Epithelial cell of esophagus (primary cell): ENCODE measurements around the gene TGFB1I1.

ENCODE experiments used
- DNase-seq: peaks from one replicate; pipeline ENCODE4 v3.0.0; 2010; ENCODE audit warnings: low read depth
- H3K4me3 ChIP-seq: 2 replicates; pipeline ENCODE4 v1.5.1; 2011; ENCODE audit warnings: mild to moderate bottlenecking, low read length, control low read depth
- TF ChIP-seq, protein P1 (sequence below): IDR thresholded peaks from 2 replicates; pipeline ENCODE4 v1.5.1; 2011; ENCODE audit warnings: low read depth, mild to moderate bottlenecking, low read length, control low read depth, inconsistent platforms; ENCODE audit not compliant: insufficient read depth; ENCODE audit errors: missing control alignments

TGFB1I1 gene

DNA sequence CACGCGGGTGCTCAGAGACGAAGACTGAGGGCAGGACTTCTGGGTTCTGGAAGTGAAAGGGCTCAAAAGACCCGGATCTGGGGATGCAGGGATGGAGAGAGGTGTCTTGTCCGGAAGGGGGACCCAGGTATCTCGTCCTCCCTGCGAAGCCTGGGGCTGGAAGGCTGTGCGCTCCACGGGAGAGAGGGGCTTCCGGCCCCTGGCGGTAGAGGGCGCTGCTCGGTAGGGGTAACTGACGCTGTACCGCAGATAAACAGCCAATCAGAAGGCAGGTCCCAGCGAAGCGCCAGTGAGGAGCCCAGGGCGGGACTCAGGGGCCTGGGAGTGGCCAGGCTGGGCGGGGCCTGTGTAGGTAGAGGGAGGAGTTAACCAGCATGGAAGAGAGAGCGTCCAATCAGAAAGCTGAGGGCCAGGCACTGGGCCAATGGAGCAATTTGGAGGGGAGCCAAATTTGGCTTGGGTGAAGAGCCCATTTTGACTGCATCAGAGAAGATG, 804 bp downstream of the TGFB1I1 start:
- TF ChIP-seq, protein P1, sequence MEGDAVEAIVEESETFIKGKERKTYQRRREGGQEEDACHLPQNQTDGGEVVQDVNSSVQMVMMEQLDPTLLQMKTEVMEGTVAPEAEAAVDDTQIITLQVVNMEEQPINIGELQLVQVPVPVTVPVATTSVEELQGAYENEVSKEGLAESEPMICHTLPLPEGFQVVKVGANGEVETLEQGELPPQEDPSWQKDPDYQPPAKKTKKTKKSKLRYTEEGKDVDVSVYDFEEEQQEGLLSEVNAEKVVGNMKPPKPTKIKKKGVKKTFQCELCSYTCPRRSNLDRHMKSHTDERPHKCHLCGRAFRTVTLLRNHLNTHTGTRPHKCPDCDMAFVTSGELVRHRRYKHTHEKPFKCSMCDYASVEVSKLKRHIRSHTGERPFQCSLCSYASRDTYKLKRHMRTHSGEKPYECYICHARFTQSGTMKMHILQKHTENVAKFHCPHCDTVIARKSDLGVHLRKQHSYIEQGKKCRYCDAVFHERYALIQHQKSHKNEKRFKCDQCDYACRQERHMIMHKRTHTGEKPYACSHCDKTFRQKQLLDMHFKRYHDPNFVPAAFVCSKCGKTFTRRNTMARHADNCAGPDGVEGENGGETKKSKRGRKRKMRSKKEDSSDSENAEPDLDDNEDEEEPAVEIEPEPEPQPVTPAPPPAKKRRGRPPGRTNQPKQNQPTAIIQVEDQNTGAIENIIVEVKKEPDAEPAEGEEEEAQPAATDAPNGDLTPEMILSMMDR = peak; percentile 67
- DNase-seq = peak; percentile 92
- peak overlapping the region; percentile 61 for H3K4me3 ChIP-seq

DNA sequence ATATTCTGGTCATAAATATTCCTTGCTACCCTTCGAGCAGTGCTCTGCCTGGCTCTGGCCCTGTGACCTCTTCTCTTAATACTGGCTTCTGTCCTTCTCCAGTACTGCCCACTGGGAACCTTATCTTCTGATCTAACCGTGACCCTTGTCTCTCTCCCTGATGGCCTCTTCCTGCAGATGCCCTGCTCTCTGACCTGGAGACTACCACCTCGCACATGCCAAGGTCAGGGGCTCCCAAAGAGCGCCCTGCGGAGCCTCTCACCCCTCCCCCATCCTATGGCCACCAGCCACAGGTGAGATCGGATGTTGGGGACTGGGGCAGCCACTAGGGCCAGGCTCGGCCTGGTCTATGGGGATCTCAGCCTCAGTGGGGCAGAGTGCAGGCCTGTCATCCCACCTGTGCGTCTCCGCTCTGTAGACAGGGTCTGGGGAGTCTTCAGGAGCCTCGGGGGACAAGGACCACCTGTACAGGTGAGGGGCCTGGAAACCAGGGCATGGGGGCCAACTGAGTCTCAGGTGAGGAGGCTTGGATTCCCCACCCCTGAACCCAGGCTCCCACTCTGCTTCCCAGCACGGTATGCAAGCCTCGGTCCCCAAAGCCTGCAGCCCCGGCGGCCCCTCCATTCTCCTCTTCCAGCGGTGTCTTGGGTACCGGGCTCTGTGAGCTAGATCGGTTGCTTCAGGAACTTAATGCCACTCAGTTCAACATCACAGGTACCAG, 1.5 kb downstream of the TGFB1I1 start:
- no peak for DNase-seq
- no peak overlapping the region for H3K4me3 ChIP-seq
- TF ChIP-seq, protein P1 = no peak

DNA sequence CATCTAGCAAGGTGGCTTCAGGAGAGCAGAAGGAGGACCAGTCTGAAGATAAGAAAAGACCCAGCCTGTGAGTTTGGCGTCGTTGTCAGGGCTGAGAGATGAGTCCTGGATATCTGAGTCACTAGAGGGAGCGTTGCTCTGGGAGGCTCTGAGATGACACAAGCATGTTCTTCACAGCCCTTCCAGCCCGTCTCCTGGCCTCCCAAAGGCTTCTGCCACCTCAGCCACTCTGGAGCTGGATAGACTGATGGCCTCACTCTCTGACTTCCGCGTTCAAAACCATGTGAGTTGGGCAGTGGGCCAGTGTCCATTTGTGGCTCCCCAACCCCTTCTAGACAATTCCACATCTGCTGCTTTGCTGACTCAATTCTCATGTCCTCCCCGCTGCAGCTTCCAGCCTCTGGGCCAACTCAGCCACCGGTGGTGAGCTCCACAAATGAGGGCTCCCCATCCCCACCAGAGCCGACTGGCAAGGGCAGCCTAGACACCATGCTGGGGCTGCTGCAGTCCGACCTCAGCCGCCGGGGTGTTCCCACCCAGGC, 2.3 kb downstream of the TGFB1I1 start:
- DNase-seq = peak; percentile 34
- no peak overlapping the region for H3K4me3 ChIP-seq
- TF ChIP-seq, protein P1 = no peak

DNA sequence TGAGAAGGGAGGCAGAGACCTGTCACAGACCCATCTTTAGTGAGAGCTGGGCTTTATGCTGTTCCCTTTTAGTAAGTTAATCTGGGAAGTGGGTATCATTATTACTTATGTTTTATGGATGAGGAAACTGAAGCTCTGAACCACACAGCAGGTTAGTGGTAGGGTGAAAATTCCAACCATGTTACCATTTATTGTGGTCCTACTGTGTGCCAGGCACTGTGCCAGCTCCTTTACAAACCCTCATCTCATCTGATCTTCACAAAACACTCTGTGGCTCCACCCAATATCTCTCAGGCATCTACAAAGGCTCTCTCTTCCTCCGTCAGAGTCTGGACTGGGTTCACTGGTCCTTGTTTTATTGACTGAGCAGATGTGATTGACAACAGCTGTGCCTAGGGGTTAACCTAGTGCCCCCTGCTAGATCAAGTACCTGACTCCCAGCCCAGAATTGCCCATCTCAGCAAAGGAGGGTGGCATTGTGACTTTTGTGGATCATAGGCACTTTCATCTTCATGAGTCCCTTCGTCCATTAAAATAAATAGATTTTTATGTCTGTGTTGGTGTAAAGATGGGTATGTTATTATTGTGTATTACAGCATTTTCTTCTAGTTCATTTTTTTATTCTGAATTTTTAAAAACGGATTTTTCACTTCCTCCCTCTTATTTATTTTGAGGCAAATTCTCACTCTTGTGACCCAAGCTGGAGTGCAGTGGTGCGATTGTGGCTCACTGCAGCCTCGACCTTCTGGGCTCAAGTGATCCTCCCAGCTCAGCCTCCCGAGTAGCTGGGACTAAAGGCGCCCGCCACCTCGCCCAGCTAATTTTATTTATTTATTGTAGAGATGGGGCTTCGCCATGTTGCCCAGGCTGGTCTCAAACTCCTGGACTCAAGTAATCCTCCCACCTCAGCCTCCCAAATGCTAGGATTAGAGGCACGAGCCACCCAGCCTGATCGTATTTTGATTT, 3.1 kb downstream of the TGFB1I1 start:
- no peak for DNase-seq
- no peak overlapping the region for H3K4me3 ChIP-seq
- TF ChIP-seq, protein P1 = no peak

DNA sequence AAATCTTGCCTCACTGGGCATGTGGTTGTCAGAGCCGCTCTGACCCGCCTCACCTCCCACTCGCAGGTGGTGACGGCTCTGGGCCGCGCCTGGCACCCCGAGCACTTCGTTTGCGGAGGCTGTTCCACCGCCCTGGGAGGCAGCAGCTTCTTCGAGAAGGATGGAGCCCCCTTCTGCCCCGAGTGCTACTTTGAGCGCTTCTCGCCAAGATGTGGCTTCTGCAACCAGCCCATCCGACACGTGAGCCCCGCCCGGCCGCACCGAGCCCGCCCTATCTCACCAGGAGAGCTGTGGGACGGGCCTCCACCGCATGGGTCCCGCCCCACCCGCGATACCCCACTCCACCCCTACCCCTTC, 4.0 kb downstream of the TGFB1I1 start:
- DNase-seq = no peak
- TF ChIP-seq, protein P1 = no peak
- H3K4me3 ChIP-seq = no peak overlapping the region

DNA sequence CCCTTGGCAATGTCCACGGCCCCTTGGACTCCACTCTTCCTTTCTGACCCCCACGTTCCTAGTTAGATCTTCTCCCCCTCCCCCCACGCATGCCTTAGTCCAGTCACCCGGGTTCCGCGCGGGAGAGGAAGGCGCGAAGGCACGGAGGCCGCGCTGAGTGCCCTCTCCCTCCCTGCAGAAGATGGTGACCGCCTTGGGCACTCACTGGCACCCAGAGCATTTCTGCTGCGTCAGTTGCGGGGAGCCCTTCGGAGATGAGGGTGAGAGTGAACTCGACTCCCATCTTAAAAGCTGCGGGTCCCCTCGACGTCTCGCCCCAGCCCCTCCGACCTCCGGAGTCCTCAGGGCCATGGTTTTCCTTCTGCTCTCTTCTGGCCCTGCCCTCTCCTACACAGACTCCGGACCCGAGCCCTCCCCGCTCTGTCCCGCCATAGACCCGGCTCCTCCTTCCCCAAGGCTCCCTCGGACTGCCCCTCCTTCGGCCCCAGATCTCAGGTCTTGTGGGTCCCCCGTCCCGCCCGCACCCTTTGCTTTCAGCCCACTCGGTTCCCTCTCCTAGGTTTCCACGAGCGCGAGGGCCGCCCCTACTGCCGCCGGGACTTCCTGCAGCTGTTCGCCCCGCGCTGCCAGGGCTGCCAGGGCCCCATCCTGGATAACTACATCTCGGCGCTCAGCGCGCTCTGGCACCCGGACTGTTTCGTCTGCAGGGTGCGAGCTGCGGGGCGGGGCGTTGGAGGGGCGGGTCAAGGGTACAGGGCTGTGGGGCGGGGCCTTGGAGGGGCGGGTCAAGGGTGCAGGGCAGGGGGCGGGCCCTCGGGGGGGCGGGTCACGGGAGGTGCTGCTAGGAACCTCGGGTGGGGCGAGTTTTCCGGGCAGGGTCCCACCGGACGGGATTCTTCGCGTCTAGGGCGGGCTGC, 4.6 kb downstream of the TGFB1I1 start:
- TF ChIP-seq, protein P1 = no peak
- H3K4me3 ChIP-seq = no peak overlapping the region
- no peak for DNase-seq
